Neural progenitor cell (in vitro differentiated cells): ENCODE results near the gene QKI. TPM values are rescaled to one million over a fixed set of nuclear protein-coding genes. Genes with fewer than 3 reads are reported as not detected.

Experiments
- DNase-seq: peaks from one replicate; pipeline ENCODE4 v3.0.0-alpha.2; 2016; ENCODE audit warnings: low spot score
- H2AFZ ChIP-seq: fragments of 200-600 bp; sonication (generic); replicated peaks from 2 replicates; pipeline ENCODE4 v1.6.1; 2016; ENCODE audit warnings: antibody characterized with exemption
- H3F3A ChIP-seq: fragments of 200-600 bp; sonication (generic); 2 replicates; pipeline ENCODE4 v1.6.1; 2016; ENCODE audit warnings: antibody characterized with exemption, low read depth
- H3K27ac ChIP-seq: fragments of 200-600 bp; sonication (generic); 2 replicates; pipeline ENCODE4 v1.5.1; 2016; ENCODE audit warnings: mild to moderate bottlenecking
- H3K27me3 ChIP-seq: fragments of 200-600 bp; sonication (generic); 2 replicates; pipeline ENCODE4 v1.6.1; 2016; ENCODE audit warnings: mild to moderate bottlenecking, moderate library complexity
- H3K36me3 ChIP-seq: fragments of 200-600 bp; sonication (generic); 2 replicates; pipeline ENCODE4 v1.5.1; 2016
- H3K4me1 ChIP-seq: fragments of 200-600 bp; sonication (generic); 2 replicates; pipeline ENCODE4 v1.6.1; 2016; ENCODE audit warnings: mixed run types
- H3K4me2 ChIP-seq: fragments of 200-600 bp; sonication (generic); 2 replicates; pipeline ENCODE4 v1.6.1; 2016
- H3K4me3 ChIP-seq: fragments of 200-600 bp; sonication (generic); 2 replicates; pipeline ENCODE4 v1.5.1; 2016
- H3K79me2 ChIP-seq: fragments of 200-600 bp; sonication (generic); 2 replicates; pipeline ENCODE4 v1.6.1; 2016; ENCODE audit warnings: low read depth
- H3K9ac ChIP-seq: fragments of 200-600 bp; sonication (generic); 2 replicates; pipeline ENCODE4 v1.6.1; 2016
- H3K9me3 ChIP-seq: fragments of 200-600 bp; sonication (generic); 2 replicates; pipeline ENCODE4 v1.5.1; 2016; ENCODE audit warnings: low read depth
- H4K20me1 ChIP-seq: fragments of 200-600 bp; sonication (generic); 2 replicates; pipeline ENCODE4 v1.6.1; 2016; ENCODE audit warnings: low read depth
- H3K27ac Mint-ChIP-seq: 3 replicates; pipeline ENCODE4 v1.8.0; 2021; ENCODE audit warnings: mixed read lengths
- H3K27me3 Mint-ChIP-seq: 2 replicates; pipeline ENCODE4 v1.8.0; 2022; ENCODE audit warnings: low read depth, mild to moderate bottlenecking, inconsistent platforms, moderate library complexity, mixed read lengths; ENCODE audit not compliant: insufficient read depth
- H3K36me3 Mint-ChIP-seq: 3 replicates; pipeline ENCODE4 v1.8.0; 2021; ENCODE audit warnings: mixed read lengths
- H3K4me1 Mint-ChIP-seq: 3 replicates; pipeline ENCODE4 v1.8.0; 2021; ENCODE audit warnings: mixed read lengths
- H3K4me3 Mint-ChIP-seq: 3 replicates; pipeline ENCODE4 v1.8.0; 2021; ENCODE audit warnings: mild to moderate bottlenecking, moderate library complexity, mixed read lengths
- H3K9me3 Mint-ChIP-seq: 3 replicates; pipeline ENCODE4 v1.8.0; 2020; ENCODE audit warnings: mixed read lengths
- EZH2 ChIP-seq: fragments of 200-600 bp; sonication (generic); IDR thresholded peaks from 2 replicates; pipeline ENCODE4 v1.6.1; 2017; ENCODE audit warnings: antibody characterized with exemption, mild to moderate bottlenecking, moderate library complexity
- EZH2phosphoT487 ChIP-seq: fragments of 200-600 bp; sonication (generic); IDR thresholded peaks from 2 replicates; pipeline ENCODE4 v1.6.1; 2017; ENCODE audit warnings: antibody characterized with exemption
- total RNA-seq: library from RNA; depleted of rRNA; stranded (reverse); fragments of >200 nt; gene quantifications from 2 replicates; pipeline ENCODE4 v1.2.3, GENCODE V29; 2015; ENCODE audit warnings: low replicate concordance
- TF ChIP-seq, protein P1 (sequence below): fragments of 200-600 bp; sonication (generic); IDR thresholded peaks from 2 replicates; pipeline ENCODE4 v1.5.1; 2017; ENCODE audit warnings: antibody characterized with exemption, mild to moderate bottlenecking

The QKI gene
- total RNA-seq, 1 donor from 2014 or later, result 212 TPM

DNA sequence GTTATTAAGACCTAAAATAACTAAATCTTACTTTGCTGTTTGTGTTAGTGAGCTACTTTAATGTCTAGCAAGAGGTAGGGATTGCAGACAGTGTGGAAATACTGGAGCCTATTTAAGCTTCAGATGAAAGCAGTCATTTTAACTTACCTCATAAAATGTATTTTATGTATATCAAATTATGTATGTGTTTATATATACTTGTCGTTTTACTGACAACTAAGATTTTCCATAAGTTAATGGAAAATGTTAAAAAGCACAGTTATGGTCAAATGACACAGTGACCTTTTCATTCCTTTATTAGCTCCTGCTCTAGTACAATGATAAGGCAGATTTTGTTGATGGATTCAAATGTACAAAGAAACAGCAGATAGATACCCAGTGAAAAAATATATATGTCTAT lies 34.6 kb downstream of the QKI start:
- no peaks in the 10 kb centered on the region for H3K27me3 ChIP-seq
- peaks cover 51% of the 10 kb centered on the region for H3K36me3 Mint-ChIP-seq
- no peak for DNase-seq
- no peaks in the 10 kb centered on the region for H3F3A ChIP-seq
- no peak overlapping the region for H3K27ac Mint-ChIP-seq
- H3K9ac ChIP-seq, result no peak overlapping the region
- H2AFZ ChIP-seq, result no peak overlapping the region
- H3K36me3 ChIP-seq, result no peaks in the 10 kb centered on the region
- H3K27me3 Mint-ChIP-seq, result no peaks in the 10 kb centered on the region
- peaks cover 57% of the 10 kb centered on the region for H3K9me3 Mint-ChIP-seq
- peaks cover 86% of the 10 kb centered on the region for H4K20me1 ChIP-seq
- H3K9me3 ChIP-seq, result no peaks in the 10 kb centered on the region
- peaks cover 20% of the 10 kb centered on the region for H3K4me1 ChIP-seq
- TF ChIP-seq EZH2phosphoT487, result no peak
- no peak for TF ChIP-seq EZH2
- TF ChIP-seq, protein P1, sequence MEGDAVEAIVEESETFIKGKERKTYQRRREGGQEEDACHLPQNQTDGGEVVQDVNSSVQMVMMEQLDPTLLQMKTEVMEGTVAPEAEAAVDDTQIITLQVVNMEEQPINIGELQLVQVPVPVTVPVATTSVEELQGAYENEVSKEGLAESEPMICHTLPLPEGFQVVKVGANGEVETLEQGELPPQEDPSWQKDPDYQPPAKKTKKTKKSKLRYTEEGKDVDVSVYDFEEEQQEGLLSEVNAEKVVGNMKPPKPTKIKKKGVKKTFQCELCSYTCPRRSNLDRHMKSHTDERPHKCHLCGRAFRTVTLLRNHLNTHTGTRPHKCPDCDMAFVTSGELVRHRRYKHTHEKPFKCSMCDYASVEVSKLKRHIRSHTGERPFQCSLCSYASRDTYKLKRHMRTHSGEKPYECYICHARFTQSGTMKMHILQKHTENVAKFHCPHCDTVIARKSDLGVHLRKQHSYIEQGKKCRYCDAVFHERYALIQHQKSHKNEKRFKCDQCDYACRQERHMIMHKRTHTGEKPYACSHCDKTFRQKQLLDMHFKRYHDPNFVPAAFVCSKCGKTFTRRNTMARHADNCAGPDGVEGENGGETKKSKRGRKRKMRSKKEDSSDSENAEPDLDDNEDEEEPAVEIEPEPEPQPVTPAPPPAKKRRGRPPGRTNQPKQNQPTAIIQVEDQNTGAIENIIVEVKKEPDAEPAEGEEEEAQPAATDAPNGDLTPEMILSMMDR, result no peak
- peaks cover 100% of the 10 kb centered on the region for H3K79me2 ChIP-seq
- H3K27ac ChIP-seq, result no peak overlapping the region
- H3K4me3 Mint-ChIP-seq, result no peak overlapping the region
- no peak overlapping the region for H3K4me3 ChIP-seq
- no peaks in the 10 kb centered on the region for H3K4me1 Mint-ChIP-seq
- no peak overlapping the region for H3K4me2 ChIP-seq

DNA sequence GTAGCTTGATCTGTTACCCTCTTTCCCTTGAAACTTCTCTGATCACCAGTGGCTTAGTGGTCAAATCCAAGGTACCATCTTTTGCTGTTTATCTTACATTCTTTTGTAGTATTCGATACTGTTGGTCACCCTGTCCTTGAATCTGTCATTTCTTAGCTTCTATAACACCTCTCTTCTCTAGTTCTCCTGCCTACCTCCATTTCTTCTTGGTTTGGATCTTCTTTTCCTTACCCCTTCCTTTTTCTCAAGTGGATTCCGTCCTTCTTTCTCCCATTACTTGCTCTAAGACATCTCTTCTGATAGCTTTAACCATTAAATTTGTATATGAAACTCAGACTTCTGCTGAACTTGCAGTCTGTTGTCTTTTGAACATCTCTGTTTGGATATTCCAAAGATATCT lies 39.9 kb downstream of the QKI start:
- H3K27ac Mint-ChIP-seq, result no peak overlapping the region

DNA sequence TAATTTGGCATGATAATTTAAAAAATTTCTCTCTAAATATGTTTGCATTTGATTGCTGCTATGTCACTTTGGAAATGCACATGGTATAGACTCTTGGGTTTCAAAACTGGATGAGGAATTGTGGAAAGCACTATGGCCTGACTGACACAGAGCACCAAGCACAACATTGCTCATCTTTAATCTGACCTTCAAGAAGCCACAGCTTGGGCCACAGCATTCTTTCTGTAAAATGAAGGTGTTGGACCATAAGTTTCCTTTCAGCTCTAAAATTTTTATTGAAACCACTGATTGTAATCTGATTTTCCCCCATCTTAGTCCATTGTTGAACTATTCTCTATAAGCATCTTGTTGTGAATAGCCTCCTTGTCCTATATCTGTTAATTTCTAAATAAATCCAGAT lies 41.0 kb downstream of the QKI start:
- Mint-ChIP-seq H3K4me3 (no peak overlapping the region), H3K27ac (no peak overlapping the region)
- TF ChIP-seq, protein P1, result no peak
- TF ChIP-seq EZH2 (no peak), EZH2phosphoT487 (no peak)

More for the DNA sequence above, 39.9 kb downstream of the QKI start:
- Mint-ChIP-seq H3K4me3 (no peak overlapping the region), H3K36me3 (peaks cover 70% of the 10 kb centered on the region), H3K27me3 (no peaks in the 10 kb centered on the region), H3K9me3 (peaks cover 70% of the 10 kb centered on the region), H3K4me1 (no peaks in the 10 kb centered on the region)
- DNase-seq, result no peak
- H3F3A ChIP-seq, result no peaks in the 10 kb centered on the region
- H3K27me3 ChIP-seq, result no peaks in the 10 kb centered on the region
- peaks cover 92% of the 10 kb centered on the region for H4K20me1 ChIP-seq
- no peaks in the 10 kb centered on the region for H3K9me3 ChIP-seq
- H3K4me2 ChIP-seq, result no peak overlapping the region
- H3K9ac ChIP-seq, result no peak overlapping the region
- peaks cover 4% of the 10 kb centered on the region for H3K36me3 ChIP-seq
- peaks cover 11% of the 10 kb centered on the region for H3K4me1 ChIP-seq
- no peak for TF ChIP-seq EZH2phosphoT487
- TF ChIP-seq, protein P1, result no peak
- TF ChIP-seq EZH2, result no peak
- H3K27ac ChIP-seq, result no peak overlapping the region
- no peak overlapping the region for H3K4me3 ChIP-seq
- no peak overlapping the region for H2AFZ ChIP-seq
- H3K79me2 ChIP-seq, result peaks cover 100% of the 10 kb centered on the region

More for the DNA sequence above, 41.0 kb downstream of the QKI start:
- Histone ChIP-seq H3K9ac (no peak overlapping the region), H3K9me3 (no peaks in the 10 kb centered on the region), H3K4me1 (peaks cover 19% of the 10 kb centered on the region), H3K36me3 (peaks cover 4% of the 10 kb centered on the region), H3K27me3 (no peaks in the 10 kb centered on the region), H3F3A (no peaks in the 10 kb centered on the region), H3K27ac (no peak overlapping the region), H3K4me2 (no peak overlapping the region), H3K4me3 (no peak overlapping the region), H2AFZ (no peak overlapping the region), H4K20me1 (peaks cover 98% of the 10 kb centered on the region), H3K79me2 (peaks cover 100% of the 10 kb centered on the region)
- no peak for DNase-seq
- Mint-ChIP-seq H3K9me3 (peaks cover 73% of the 10 kb centered on the region), H3K36me3 (peaks cover 76% of the 10 kb centered on the region), H3K27me3 (peaks cover 2% of the 10 kb centered on the region), H3K4me1 (no peaks in the 10 kb centered on the region)
